H1 (cell line): ENCODE data around the gene KCNK4. TPM values are rescaled to one million over a fixed set of nuclear protein-coding genes. Genes with fewer than 3 reads are reported as not detected.

Experiments used
- CTCF ChIA-PET: fragments of 300-600 bp; sonication (Branson Sonifier 250); formaldehyde crosslinking; loops from one replicate; lab custom pipeline; 2021; ENCODE audit not compliant: partially characterized antibody; lab: Charles Lee
- POLR2A ChIA-PET: fragments of 300-600 bp; sonication (Branson Sonifier 250); formaldehyde crosslinking; loops from one replicate; lab custom pipeline; 2021; ENCODE audit warnings: inconsistent platforms; ENCODE audit not compliant: partially characterized antibody; lab: Charles Lee
- DNase-seq, 2 experiments: peaks; one replicate each; pipeline versions ENCODE4 v3.0.0 to v3.0.0-alpha.2; 2010 to 2022; ENCODE audit warnings: low spot score in 2 of 2, low read depth in 1 of 2, mixed read lengths in 1 of 2
- FAIRE-seq: peaks from 2 replicates; lab custom pipeline; 2011; peaks lifted over from hg19 to GRCh38; lab: Jason Lieb, UNC
- H2AFZ ChIP-seq: 2 replicates; pipeline ENCODE4 v1.8.1; 2012; ENCODE audit warnings: low read length, inconsistent platforms
- H2AK5ac ChIP-seq: 2 replicates; pipeline ENCODE4 v1.6.1; 2013; ENCODE audit warnings: low read depth, low read length
- H2BK120ac ChIP-seq: replicated peaks from 2 replicates; pipeline ENCODE3; 2013; ENCODE audit warnings: low read depth, low read length, inconsistent platforms
- H2BK12ac ChIP-seq: 2 replicates; pipeline ENCODE4 v1.6.1; 2013; ENCODE audit warnings: low read depth, low read length
- H2BK15ac ChIP-seq: 2 replicates; pipeline ENCODE4 v1.6.1; 2013; ENCODE audit warnings: low read length
- H2BK20ac ChIP-seq: 2 replicates; pipeline ENCODE4 v1.6.1; 2013; ENCODE audit warnings: low read length
- H2BK5ac ChIP-seq: 2 replicates; pipeline ENCODE4 v1.6.1; 2013; ENCODE audit warnings: low read depth, low read length
- H3K14ac ChIP-seq: 2 replicates; pipeline ENCODE4 v1.6.1; 2013; ENCODE audit warnings: inconsistent platforms; ENCODE audit not compliant: insufficient read length
- H3K18ac ChIP-seq: 2 replicates; pipeline ENCODE4 v1.6.1; 2013; ENCODE audit warnings: low read length; ENCODE audit errors: extremely low read depth
- H3K23ac ChIP-seq: 2 replicates; pipeline ENCODE4 v1.6.1; 2013; ENCODE audit warnings: inconsistent platforms; ENCODE audit not compliant: insufficient read length
- H3K23me2 ChIP-seq: 2 replicates; pipeline ENCODE4 v1.6.1; 2013; ENCODE audit warnings: low read depth, low read length
- H3K27ac ChIP-seq: 2 replicates; pipeline ENCODE4 v1.6.1; 2011; ENCODE audit warnings: low read depth, low read length, inconsistent platforms
- H3K27me3 ChIP-seq, 4 experiments: replicated peaks in 1 of 4; 1 replicate in 1 of 4; 2 replicates in 3 of 4; pipeline versions ENCODE4 v1.6.1 to v1.8.1; 2011 to 2013; ENCODE audit warnings: low read length in 3 of 4, mild to moderate bottlenecking in 3 of 4, inconsistent platforms in 2 of 4, mixed read lengths in 2 of 4, moderate library complexity in 1 of 4; ENCODE audit not compliant: control insufficient read depth in 3 of 4, insufficient read depth in 3 of 4; ENCODE audit errors: extremely low read depth in 1 of 4
- H3K36me3 ChIP-seq, 4 experiments: 2 replicates each; pipeline versions ENCODE4 v1.6.1 to v1.8.1; 2011 to 2013; ENCODE audit warnings: mild to moderate bottlenecking in 4 of 4, low read length in 3 of 4, moderate library complexity in 2 of 4, control low read depth in 1 of 4, inconsistent platforms in 1 of 4; ENCODE audit not compliant: insufficient read depth in 4 of 4, control insufficient read depth in 2 of 4
- H3K4ac ChIP-seq: replicated peaks from 2 replicates; pipeline ENCODE3; 2013; ENCODE audit warnings: low read length, low read depth, mixed read lengths, inconsistent platforms; ENCODE audit not compliant: insufficient read length
- H3K4me1 ChIP-seq, 4 experiments: replicated peaks in 1 of 4; 1 replicate in 1 of 4; 2 replicates in 3 of 4; pipeline versions ENCODE4 v1.6.1 to v1.8.1; 2011 to 2013; ENCODE audit warnings: low read length in 3 of 4, inconsistent platforms in 2 of 4, mixed read lengths in 1 of 4; ENCODE audit not compliant: insufficient read depth in 4 of 4, control insufficient read depth in 3 of 4
- H3K4me2 ChIP-seq, 2 experiments: 2 replicates each; pipeline versions ENCODE4 v1.6.1 to v1.8.1; 2011 to 2013; ENCODE audit warnings: low read depth in 2 of 2, low read length in 2 of 2, control low read depth in 1 of 2, inconsistent platforms in 1 of 2, mild to moderate bottlenecking in 1 of 2; ENCODE audit not compliant: insufficient read depth in 1 of 2
- H3K4me3 ChIP-seq, 4 experiments: fragments of 200-600, 300-600 bp in 1 of 4; sonication (generic), shearing (Covaris generic), sonication (Bioruptor Twin) in 1 of 4; 2 replicates each; pipeline versions ENCODE4 v1.5.1 to v1.8.1; 2011 to 2016; ENCODE audit warnings: low read length in 4 of 4, low read depth in 3 of 4, control low read depth in 2 of 4, inconsistent platforms in 2 of 4, mild to moderate bottlenecking in 2 of 4, mixed read lengths in 1 of 4, moderate library complexity in 1 of 4; ENCODE audit not compliant: insufficient read depth in 2 of 4; ENCODE audit errors: extremely low read depth in 1 of 4
- H3K56ac ChIP-seq: replicated peaks from 2 replicates; pipeline ENCODE3; 2013; ENCODE audit warnings: low read depth, mild to moderate bottlenecking, mixed read lengths, low read length, inconsistent platforms; ENCODE audit not compliant: insufficient read length
- H3K79me1 ChIP-seq: 2 replicates; pipeline ENCODE4 v1.6.1; 2013; ENCODE audit warnings: low read depth, low read length, control low read depth
- H3K79me2 ChIP-seq, 2 experiments: 2 replicates each; pipeline versions ENCODE4 v1.6.1 to v1.8.1; 2012 to 2013; ENCODE audit warnings: low read length in 2 of 2, mild to moderate bottlenecking in 2 of 2, inconsistent platforms in 1 of 2; ENCODE audit not compliant: insufficient read depth in 2 of 2, control insufficient read depth in 1 of 2
- H3K9ac ChIP-seq, 4 experiments: replicated peaks in 1 of 4; 1 replicate in 1 of 4; 2 replicates in 3 of 4; pipeline versions ENCODE4 v1.6.1 to v1.8.1; 2011 to 2013; ENCODE audit warnings: low read depth in 3 of 4, low read length in 3 of 4, control low read depth in 2 of 4, mild to moderate bottlenecking in 2 of 4, moderate library complexity in 2 of 4, inconsistent platforms in 1 of 4; ENCODE audit errors: extremely low read depth in 1 of 4
- H3K9me3 ChIP-seq, 2 experiments: 2 replicates each; pipeline versions ENCODE4 v1.6.1 to v1.8.1; 2012 to 2013; ENCODE audit warnings: mild to moderate bottlenecking in 2 of 2, moderate library complexity in 2 of 2, control low read depth in 1 of 2, inconsistent platforms in 1 of 2, low read depth in 1 of 2, low read length in 1 of 2, mixed read lengths in 1 of 2; ENCODE audit not compliant: insufficient read depth in 2 of 2
- H4K20me1 ChIP-seq, 2 experiments: replicated peaks in 1 of 2; 2 replicates each; pipeline versions ENCODE3 to v1.8.1; 2011 to 2013; ENCODE audit warnings: inconsistent platforms in 2 of 2, low read length in 2 of 2, mild to moderate bottlenecking in 1 of 2; ENCODE audit not compliant: insufficient read depth in 2 of 2, control insufficient read depth in 1 of 2
- H4K5ac ChIP-seq: 2 replicates; pipeline ENCODE4 v1.6.1; 2013; ENCODE audit warnings: low read length, low read depth, mixed read lengths, inconsistent platforms; ENCODE audit not compliant: insufficient read length
- H4K8ac ChIP-seq: 2 replicates; pipeline ENCODE4 v1.8.0; 2013; ENCODE audit warnings: mild to moderate bottlenecking, moderate library complexity, low read length, inconsistent platforms; ENCODE audit not compliant: insufficient read depth; ENCODE audit errors: extremely low read depth
- H4K91ac ChIP-seq: replicated peaks from 2 replicates; pipeline ENCODE3; 2013; ENCODE audit warnings: low read length, mixed read lengths, inconsistent platforms; ENCODE audit not compliant: insufficient read length
- CTCF ChIP-seq, 3 experiments: IDR thresholded peaks; 1 replicate in 2 of 3; 2 replicates in 1 of 3; pipeline versions ENCODE4 v1.5.1 to v1.6.1; 2011; ENCODE audit warnings: low read length in 3 of 3, mild to moderate bottlenecking in 3 of 3, inconsistent platforms in 2 of 3, low read depth in 1 of 3, moderate library complexity in 1 of 3; ENCODE audit not compliant: insufficient read depth in 1 of 3; ENCODE audit errors: control extremely low read depth in 1 of 3
- RAD21 ChIP-seq, 2 experiments: IDR thresholded peaks in 1 of 2; conservative IDR thresholded peaks in 1 of 2; 2 replicates each; pipeline ENCODE4 v1.6.1; 2011; ENCODE audit warnings: low read depth in 2 of 2, low read length in 2 of 2, improper control_type of control experiment in 1 of 2, inconsistent platforms in 1 of 2, mild to moderate bottlenecking in 1 of 2, moderate library complexity in 1 of 2
- WGBS, 2 experiments: shearing (Covaris generic) in 1 of 2; methylation state at CpG; one replicate each; pipeline versions ENCODE4 v1.1.6 to v1.1.7; 2013 to 2015; ENCODE audit warnings: low lambda C conversion rate in 2 of 2, mixed read lengths in 2 of 2, inconsistent platforms in 1 of 2, low coverage in 1 of 2, missing lambda C conversion rate in 1 of 2; ENCODE audit not compliant: insufficient replicate concordance in 2 of 2, insufficient coverage in 1 of 2, insufficient read length in 1 of 2; ENCODE audit errors: extremely low coverage in 1 of 2, missing lambda C conversion rate in 1 of 2; 5-methylcytosine and 5-hydroxymethylcytosine counted together
- polyA plus RNA-seq, 7 experiments: library from polyadenylated mRNA; depleted of rRNA in 3 of 7; stranded (reverse) in 5 of 7; unstranded in 2 of 7; fragments of >200 nt in 5 of 7; fragments of 200-250 nt in 2 of 7; gene quantifications; 1 replicate in 5 of 7; 2 replicates in 1 of 7; 4 replicates in 1 of 7; pipeline versions ENCODE4 v1.2.1 to v1.2.3, GENCODE V29; 2011 to 2013; ENCODE audit warnings: missing spikeins in 2 of 7, mixed read lengths in 2 of 7
- total RNA-seq: library from RNA; stranded (reverse); fragmentation: NEBNext Ultra II Directional; extraction: Animal tissue kit (Norgen Biotek cat#: 25700); gene quantifications from 2 replicates; pipeline ENCODE4 v1.2.1, GENCODE V29; 2021

KCNK4 gene
- total and polyA plus RNA-seq, 2 of the 8 experiments (the other 6 are each of a cell fraction or from before 2014, with no cell fraction given) = 0.19 TPM; not detected in 1

- Histone ChIP-seq H3K4ac (no peak overlapping the region), H2BK5ac (no peak overlapping the region), H3K79me1 (peaks cover 6% of the 10 kb centered on the region; the same call in 1 of the 2 replicates), H3K9me3 (no peaks in the 10 kb centered on the region), H4K8ac (no peak overlapping the region; the same call in 1 of the 2 replicates), H2BK120ac (no peak overlapping the region), H3K27me3 (no peaks in the 10 kb centered on the region), H3K4me3 (no peak overlapping the region), H3K23me2 (peaks cover 5% of the 10 kb centered on the region; the same call in 1 of the 2 replicates), H2AFZ (no peak overlapping the region), H2AK5ac (no peak overlapping the region), H3K36me3 (peaks cover 0 to 16% (median 10%) of the 10 kb centered on the region in 4 experiments; a peak in 7 of 8 replicates), H3K18ac (no peak overlapping the region), H3K56ac (no peak overlapping the region), H2BK12ac (no peak overlapping the region), H3K23ac (no peak overlapping the region), H2BK20ac (no peak overlapping the region), H3K14ac (no peak overlapping the region), H3K4me2 (no peak overlapping the region), H3K9ac (no peak overlapping the region), H4K5ac (no peak overlapping the region), H3K79me2 (peaks cover 0 to 17% of the 10 kb centered on the region in 2 experiments; a peak in 2 of 4 replicates), H4K91ac (no peak overlapping the region), H2BK15ac (no peak overlapping the region), H3K27ac (no peak overlapping the region), H4K20me1 (peaks cover 0 to 3% of the 10 kb centered on the region in 2 experiments), H3K4me1 (peaks cover 0 to 5% (median 3%) of the 10 kb centered on the region in 4 experiments; a peak in 5 of 7 replicates)
- DNase-seq = no peak
- ChIA-PET POLR2A (interaction anchor here (0.7 to 6.6 kb wide), 7 partner anchors 9 to 67 kb away, joined by 3 to 61 read pairs (median 3); partner anchors contain the start of gene ESRRA), CTCF (interaction anchor here (0.5 to 20.8 kb wide), 9 partner anchors 10 to 1132 kb away, joined by 3 to 614 read pairs (median 3); partner anchors contain the start of genes CATSPERZ and CCDC88B)
- FAIRE-seq = no peak
- WGBS, 2 experiments = 88% methylated on average over 18 of the region's 19 CpGs; no CpG with 5 or more reads in 1 of the 2 experiments
- peak in 2 of 3 experiments; percentile 23 to 59; a peak in 2 of 4 replicates for TF ChIP-seq CTCF (IDR thresholded peaks at IDR 0.05; ENCODE audit: control extremely low read depth in 1 of 3, insufficient read depth in 1 of 3, low read depth in 1 of 3, low read length in 3 of 3)
- TF ChIP-seq RAD21 (IDR thresholded peaks at IDR 0.05 in 1 of 2, conservative IDR thresholded peaks at IDR 0.05 in 1 of 2; ENCODE audit: low read depth in 2 of 2, low read length in 2 of 2) = no peak
Measured at GRCh38 chr11:64314146-64314804, 23.2 kb downstream of the KCNK4 start.
